Skeletal muscle cell (primary cell): ENCODE measurements around the gene PALD1.

ENCODE experiments used
- DNase-seq: peaks from one replicate; pipeline ENCODE4 v3.0.0-alpha.2; 2010; ENCODE audit warnings: low read depth
- H3K4me3 ChIP-seq: 2 replicates; pipeline ENCODE4 v1.5.1; 2011; ENCODE audit warnings: low read depth, mild to moderate bottlenecking, control low read depth, low read length, moderate library complexity

The PALD1 gene

DNA sequence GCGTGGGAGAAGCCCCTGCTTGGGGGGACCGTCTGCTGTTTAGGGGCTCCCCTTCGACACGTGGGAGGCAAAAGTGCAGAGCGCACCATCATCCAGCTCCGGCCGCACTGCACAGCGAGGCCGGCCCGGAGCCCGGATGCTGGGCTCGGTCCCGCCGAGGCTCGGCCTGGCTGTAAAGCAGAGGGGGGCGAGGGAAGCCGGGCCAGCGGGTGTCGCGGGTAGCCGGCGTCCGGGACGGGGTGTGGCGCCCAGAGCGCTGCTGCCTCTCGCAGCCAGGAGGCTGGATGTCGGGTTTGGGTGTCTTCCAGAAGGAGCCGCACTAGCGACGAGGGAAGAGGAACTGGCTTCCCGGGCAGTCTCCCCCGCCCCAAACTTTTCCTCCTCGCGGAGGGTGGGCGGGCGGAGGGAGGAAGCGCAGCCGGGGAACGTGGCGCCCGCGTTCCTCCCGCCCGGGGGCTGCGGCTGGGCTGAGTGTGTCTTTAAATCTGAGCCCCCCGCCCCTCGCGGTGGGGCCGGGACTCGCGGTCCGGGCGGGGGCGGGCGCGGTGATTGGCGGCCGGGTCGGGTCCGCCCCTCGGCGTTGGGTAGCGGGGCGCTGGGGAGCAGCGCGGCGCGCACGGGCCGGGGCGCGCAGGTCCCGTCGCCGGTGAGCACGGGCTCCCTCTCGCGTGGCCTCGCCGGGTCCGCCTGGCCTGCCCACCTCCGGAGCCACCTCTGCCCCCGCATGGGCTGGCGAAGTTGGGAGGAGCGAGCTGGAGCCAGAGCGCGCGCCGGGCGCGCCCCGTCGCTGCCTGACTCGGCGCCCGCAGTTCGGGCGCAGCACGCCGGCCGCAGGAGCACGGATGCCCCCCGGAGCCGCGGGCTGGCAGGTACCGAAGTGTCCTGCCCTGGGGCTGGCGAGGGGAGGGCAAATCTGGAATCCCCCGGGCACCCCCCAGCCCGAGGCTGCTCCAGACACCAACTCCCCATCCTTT, at the start of gene PALD1:
Gene PALD1 (plus strand): TSS at position 577 of the 974 bp plus-strand sequence. CDS start 47,185 bp downstream, outside the sequence.
- DNase-seq, result no peak

DNA sequence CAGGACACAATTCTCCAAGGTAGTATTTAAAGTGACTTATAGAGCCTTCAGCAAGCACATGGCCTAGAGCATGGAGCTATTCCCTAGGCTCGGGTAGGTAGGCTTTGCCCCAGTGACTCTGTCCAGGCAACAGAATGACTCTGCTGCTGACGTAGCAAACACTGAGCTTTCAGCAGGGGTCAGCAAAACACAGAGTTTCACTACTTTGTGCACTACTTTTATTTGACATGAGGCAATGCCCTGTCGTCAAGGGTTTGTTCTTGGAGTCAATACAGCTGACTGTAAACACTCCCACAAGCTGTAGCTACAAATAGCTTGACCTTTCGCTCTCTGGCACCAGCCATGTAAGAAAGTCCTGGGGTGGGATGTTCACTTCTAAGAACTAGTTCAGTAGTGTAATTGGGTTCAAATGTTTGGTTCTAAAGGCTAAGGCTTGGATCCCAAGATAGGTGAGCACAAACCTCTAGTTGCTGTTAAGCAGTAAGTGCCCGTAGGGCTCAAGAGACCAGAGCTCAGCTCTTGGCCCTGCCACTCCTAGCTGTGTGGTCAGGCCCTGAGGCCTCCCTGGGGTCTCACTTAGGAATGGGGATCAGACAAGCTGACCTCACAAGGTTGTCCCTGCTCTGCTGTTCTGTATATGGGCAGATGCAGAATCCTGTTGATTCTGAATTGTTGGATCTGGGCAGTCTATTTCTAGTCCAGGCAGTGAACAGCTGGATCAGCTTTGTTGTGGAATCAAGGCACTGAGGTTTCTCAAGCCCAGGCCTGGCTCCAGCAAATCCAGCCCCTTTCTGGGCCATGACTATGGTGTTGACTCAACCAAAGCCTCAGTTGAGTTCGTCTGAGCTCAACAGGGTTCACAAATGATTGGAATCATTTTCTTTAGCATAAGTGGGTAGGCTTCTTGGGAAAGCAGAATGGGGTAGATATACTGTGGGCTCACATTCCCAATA, 47.8 kb upstream of the PALD1 start:
- DNase-seq, result peak; percentile 62

More for the DNA sequence above, at the start of gene PALD1:
- peak within 1 kb of the TSS; percentile 55 for H3K4me3 ChIP-seq

DNA sequence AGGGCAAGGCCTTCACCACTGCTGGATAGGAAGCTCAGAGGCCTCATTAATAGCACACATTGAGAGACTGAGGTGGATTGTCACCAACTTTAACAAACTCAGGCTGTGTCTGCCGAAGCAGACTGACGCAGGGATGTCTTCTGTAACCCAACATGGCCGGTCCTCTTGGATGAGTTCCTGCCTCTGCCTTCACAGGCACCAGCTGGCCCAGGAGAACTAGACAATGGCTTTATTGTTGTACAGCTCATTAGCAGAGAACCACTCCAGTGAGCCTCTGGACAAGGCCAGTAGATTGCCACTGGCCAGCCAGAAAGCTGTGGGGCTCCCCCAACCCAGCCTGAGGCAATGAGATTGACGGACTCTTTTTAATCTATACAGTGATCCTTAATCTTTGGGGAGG, 46.5 kb upstream of the PALD1 start:
- DNase-seq, result no peak
- H3K4me3 ChIP-seq, result no peak overlapping the region

More for the DNA sequence above, 47.8 kb upstream of the PALD1 start:
- H3K4me3 ChIP-seq, result no peak overlapping the region

DNA sequence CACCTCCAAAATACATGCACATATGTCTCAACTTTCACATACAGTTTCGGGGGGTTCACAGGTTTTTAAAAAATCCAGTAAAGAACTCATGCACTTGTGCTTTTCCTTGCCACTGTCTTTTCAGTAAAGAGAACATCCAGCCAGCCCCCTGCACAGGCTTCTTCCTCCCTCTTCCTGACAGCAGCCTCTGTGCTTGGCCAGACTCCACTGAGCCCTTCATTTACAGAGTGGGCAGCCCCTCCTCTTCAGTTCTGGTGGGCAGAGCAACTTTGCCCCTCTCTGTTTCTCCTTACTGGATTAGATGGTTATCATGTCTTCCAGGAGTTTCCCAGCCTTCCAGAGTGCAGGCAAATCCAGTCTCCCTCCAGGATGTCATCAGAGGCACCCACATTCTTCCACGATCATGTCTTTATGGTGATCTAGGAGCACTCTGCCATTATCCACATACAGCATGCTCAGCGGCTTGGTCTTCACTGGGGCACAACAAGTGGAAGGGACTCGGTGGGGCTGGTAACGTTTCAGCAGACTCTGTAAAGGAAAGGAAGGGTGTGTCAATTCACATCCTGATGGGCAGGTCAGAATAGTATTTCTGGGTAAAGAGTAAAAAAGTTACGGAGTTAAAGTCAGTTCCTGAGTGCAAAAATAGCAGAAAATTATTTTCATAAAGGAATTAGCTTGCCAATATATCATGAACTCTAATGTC, 45.9 kb upstream of the PALD1 start:
- H3K4me3 ChIP-seq, result no peak overlapping the region
- DNase-seq, result no peak

DNA sequence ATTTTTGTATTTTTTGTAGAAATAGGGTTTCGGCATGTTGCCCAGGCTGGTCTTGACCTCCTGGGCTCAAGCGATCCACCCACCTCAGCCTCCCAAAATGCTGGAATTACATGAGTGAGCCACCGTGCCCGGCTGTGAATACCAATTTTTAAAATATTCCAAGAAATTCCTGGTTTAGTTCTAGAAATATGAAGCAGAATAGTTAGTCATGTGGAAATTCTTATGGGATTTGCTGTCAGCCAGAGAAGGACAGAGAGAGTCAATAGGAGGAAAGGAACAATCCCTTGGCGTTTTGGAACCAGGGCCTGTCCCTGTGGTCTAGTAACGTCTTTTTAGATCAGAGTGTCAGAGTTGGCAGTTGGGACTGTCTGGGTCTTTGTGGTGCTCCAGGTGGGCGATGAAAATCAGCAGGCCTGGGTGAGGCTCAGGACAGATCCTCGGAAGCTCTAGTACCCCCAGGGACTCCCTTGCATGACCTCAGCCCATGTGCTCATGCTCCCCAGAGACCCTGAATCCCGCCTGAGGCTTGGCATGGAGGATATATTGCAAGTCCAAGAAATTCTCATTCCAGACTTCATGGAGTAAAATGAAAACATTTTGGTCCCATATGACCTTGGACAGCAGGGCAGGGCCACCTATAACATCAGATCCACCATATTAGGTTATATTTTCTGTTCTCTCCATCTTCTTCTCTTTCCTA, 44.8 kb upstream of the PALD1 start:
- H3K4me3 ChIP-seq, result no peak overlapping the region
- DNase-seq, result no peak

DNA sequence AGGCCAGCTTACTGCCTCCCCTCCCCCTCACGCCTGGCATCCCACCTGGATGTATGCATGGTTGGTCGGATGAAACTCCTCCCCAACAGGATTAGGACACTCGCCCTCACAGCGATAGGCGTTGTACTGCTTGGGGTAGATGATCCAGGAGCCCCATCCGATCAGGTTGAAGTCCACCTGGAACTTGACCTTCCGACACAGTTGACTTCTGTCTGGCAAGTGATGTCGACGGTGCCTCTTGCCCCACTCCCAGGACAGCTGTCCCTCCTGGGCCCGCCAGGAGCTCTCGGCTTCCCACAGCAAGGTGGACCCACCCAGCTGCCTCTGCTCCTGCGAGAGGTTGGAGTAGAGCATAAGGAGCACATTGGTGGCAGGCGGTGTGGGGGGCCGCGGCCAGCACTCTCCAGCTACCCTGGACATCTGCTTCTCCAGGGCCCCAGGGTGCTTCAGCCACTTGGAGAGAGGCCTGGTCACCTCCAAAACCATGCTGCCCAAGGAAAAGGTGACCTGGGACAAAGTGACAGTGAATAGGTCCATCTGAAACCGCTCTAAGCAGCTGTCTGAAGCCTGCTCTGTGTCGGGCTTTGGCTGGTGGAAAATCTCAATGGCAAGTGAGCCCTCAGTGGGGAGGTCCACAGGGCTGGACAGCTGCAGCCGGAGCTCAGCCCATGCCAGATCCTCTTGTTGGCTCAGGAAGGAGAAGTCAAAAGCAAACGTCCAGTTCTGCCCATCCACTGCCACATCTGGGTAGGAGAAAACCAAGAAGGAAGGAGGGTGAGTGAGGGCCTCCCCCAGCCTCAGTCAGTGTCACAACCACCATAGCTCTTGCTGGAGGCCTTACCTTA, 43.1 kb upstream of the PALD1 start:
- no peak overlapping the region for H3K4me3 ChIP-seq
- no peak for DNase-seq

DNA sequence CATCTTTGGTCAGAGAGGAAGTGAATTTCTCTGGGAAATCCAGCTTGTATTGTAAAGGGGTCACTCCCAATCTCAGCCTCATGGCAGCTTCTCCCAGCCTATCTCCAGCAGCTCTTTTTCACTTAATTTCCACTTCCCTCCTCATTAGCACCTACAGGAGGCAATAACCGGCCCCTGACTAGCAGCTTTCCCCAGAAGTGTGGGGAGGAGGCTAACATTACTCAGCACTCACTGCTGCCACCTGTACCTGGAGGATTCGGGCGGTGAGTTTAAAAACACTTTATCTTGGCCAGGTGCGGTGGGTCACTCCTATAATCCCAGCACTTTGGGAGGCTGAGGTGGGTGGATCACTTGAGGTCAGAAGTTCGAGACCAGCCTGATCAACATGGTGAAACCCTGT, 40.8 kb upstream of the PALD1 start:
- DNase-seq, result no peak
- no peak overlapping the region for H3K4me3 ChIP-seq

DNA sequence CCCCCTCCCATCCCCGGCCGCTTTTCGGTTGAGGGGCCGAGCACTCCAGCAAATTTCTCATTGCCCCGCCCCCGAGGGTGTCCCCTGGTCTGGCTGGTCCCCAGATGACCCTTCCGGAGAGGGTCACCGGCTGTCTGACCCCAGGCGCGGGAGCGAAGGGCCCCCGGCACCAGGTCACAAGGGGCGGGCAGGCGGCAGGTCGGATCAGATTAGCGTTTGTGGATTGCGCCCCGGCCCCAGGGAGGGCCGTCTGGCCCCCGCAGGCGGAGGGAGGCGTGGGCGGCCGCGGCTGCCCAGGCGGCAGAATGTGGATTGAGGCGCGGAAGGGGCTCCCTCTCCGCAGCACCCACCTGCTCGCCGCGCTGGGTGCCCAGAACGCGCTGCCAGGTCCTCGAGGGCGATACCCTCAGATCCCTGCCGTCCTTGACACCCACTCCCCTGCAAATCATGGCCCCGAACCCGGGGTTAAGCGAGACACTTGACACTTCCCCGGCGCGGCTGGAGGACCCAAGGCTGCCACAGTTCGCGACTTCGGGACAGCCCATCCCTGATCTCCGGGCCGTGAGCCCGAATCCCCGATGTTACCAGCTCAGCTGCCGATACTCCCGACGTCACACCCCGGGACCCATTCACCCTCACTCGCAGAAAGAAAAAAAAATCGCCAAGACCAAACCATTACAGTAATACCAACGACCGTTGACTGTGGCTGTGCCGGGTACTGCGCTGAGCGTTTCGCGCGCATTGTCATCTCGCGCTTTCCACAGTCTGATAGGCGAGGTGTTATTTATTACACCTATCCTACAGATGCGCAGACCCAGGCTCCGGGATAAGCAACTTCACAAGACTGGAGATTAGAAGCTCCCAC, 38.0 kb upstream of the PALD1 start:
- no peak for DNase-seq
- H3K4me3 ChIP-seq, result no peak overlapping the region

DNA sequence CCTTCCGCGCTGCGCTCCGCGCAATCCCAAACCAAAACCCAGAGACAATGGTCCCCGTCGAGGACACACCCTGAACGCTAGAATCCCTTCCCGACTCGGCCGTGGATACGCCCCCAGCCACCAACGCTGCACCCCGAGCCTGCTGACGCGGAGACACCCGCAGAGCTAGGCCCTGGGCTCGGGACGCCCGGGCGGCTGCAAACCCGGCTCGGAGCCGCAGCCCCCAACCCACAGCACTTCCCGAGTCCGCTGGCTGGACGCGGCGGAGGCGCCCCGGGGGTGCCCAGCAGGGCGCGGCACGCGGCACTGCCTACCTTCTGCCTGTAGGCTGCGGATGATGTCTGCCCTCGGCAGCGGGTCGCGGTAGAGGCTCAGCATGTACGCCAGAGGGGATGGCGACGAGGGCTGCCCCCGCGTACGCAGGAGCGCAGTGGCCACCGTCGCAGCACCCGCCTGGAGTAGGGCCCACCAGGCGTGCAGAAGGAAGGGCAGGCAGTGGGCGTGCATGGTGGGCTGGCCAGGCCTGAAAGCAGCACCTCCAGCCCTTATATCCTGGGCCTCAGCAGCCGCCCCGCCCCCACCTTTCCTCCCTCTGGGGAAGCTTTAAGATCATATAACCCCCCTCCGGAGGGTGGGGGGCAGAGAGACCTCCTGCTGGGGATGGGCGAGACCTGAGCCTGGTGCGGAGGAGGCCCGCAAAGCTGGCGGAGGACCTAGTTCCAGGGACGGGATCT, 37.2 kb upstream of the PALD1 start, which contains the start of gene NODAL:
Gene NODAL (minus strand): TSS at position 521 of the 734 bp plus-strand sequence. CDS start 14 bp downstream, at position 507.
- DNase-seq, result no peak
- H3K4me3 ChIP-seq, result no peak within 1 kb of the TSS

DNA sequence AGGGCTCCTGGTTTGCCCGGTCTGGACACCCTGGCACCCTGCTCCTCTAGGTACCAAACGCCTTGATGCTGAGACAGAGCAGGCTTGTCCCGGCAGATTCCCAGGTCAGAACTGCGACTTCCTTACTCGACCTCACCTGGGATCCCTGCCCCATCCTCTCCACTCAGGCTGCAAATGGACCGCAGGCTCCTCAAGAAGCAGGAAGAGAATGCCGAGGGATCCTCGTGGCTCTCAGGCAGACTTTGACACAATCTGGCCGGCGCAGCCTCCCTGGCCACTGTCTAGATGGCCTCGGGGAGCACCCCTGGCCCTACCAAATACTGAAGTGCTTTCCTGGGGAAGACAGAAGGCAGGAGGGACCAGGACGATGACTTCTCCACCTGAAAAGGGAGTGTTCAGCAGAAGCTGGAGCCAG, 36.7 kb upstream of the PALD1 start:
- no peak overlapping the region for H3K4me3 ChIP-seq

DNA sequence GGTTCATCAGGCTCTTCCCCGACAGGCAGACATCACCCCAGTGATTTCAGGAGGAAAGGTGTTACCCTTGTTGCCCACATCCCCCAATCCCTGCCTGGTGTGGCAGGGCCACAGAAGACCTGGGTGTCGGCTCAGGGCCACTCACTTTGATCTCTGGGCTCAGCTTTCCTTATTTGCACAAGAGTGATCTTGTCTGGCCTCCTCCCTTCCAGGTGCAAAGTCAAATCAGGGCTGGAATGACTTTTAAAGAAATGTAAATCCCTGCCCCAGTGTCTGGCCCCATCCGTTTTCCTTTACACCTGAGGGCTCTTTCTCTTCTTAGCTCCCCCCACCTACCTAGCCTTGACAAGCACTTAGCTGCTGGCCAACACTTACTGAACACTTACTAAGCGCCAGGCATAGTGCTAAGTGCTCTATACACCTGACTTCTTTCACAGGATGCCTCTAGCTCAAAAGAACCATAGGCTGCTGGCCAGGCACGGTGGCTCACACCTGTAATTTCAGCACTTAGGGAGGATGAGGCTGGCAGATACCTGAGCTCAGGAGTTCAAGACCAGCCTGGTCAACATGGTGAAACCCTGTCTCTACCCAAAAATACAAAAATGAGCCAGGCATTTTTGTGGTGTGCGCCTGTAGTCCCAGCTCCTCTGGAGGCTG, 36.1 kb upstream of the PALD1 start:
- H3K4me3 ChIP-seq, result no peak overlapping the region
- no peak for DNase-seq

More for the DNA sequence above, 36.7 kb upstream of the PALD1 start:
- no peak for DNase-seq

DNA sequence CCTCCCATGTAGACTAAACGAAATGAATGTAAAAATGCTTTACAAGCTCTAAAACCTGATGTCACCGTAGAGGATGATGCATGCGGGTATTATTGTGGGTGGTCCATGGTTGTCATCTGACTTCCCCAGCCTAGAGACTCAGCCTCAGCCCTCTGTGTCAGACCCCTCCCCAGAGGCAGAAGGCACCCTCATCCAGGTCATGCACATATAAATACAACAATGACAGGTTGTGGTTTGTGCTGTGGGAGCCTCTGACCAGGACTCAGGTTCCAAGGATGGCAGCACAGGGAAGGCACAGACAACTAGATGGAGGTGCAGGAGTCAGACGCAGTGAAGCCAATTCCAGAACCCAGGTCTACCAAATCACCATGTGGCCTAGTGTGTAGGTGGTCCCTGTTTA, 33.8 kb upstream of the PALD1 start:
- no peak overlapping the region for H3K4me3 ChIP-seq
- no peak for DNase-seq

DNA sequence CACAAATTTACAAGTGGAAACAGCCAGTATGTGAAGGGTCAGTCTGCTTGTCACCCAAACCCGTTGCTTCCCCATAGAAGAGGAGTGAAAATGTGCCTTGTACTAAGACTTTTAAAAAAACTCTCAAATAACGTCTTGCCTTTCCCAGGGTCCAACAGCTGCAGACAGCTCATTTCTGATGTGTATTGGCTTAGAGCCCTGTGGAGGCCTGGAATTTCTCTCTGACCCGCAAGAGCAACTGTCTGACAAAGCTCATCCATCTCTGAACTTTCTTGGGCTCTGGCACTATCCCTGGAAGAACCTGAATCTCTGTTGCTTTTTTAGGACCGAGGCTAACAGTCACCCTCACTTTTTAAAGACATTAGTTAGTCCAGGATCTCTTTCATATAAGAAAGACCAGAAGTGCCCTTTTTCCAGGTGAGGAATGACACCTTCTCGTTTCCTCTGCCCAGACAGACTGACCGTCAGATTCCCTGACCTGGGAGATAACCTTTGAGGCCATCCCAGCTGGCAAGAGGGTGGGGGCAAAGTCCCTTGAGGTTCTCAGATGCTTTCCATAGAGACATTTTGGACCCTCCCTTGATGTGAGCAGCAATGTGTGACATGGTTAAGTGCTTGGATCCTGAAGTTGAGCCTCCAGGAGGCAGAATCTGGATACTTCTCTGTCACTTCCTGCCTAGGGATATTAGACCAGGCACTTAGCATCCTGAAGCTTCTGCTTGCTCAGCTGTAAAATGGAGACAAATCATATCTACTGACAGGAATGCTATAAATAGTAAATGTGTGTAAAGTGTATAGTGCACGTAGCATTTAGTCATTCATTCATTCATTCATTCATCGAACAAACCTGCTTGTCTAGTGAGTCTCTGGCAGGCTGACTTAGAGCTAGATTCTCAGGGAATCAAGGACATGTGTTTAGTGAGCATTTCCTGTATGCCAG, 32.6 kb upstream of the PALD1 start:
- no peak overlapping the region for H3K4me3 ChIP-seq
- DNase-seq, result peak; percentile 55

DNA sequence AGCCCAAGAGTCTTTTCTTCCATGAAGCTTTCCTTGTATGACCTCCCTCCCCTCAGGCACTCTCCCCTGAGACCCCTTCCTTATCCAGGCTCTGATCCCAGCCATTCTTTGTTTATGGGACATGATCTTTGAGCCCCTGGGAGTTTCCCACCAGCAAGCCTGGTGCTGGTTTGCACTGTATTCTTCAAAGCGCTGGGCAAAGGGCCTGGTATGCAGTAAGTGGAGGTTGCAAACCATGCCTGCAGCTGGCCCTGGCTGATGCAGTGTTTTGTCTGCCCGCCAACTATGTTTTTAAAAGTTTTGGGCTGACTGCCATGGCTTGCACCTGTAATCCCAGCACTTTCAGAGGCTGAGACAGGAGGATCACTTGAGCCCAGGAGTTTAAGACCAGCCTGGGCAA, 30.3 kb upstream of the PALD1 start:
- no peak for DNase-seq
- H3K4me3 ChIP-seq, result no peak overlapping the region

DNA sequence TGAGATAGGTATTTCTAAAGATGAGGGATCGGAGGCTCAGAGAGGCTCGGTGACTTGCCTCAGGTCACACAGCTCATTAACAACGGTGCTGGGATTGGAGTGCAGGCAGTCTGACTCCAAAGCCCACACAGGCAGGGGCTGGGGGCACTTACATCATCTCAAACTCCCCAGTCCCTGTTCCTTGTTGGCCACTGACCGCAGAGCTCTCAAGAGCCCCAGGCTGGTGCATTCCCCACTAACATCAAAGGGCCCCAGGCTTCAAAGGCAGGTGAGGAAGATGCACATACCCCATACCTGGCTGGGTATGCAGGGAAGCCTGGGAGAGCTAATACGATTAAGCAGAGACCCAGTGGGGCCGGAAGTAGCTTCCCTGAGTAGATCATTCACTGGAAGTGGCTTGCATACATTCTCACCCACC, 23.3 kb upstream of the PALD1 start:
- no peak overlapping the region for H3K4me3 ChIP-seq
- no peak for DNase-seq
